Adrenal gland (tissue), 5 donors: ENCODE data around the gene ANGPT4.

Source experiments
- CTCF ChIP-seq, 6 experiments: fragments of 450-650 bp in 4 of 6; fragments of 200-600 bp in 2 of 6; sonication (generic) in 1 of 6; IDR thresholded peaks; 1 replicate in 5 of 6; 2 replicates in 1 of 6; pipeline versions ENCODE4 v1.5.1 to v1.8.0; 2016 to 2021; ENCODE audit warnings: antibody characterized with exemption in 6 of 6, mild to moderate bottlenecking in 2 of 6, moderate library complexity in 1 of 6
- POLR2A ChIP-seq, 2 donors: fragments of 450-650 bp; IDR thresholded peaks; one replicate each; pipeline ENCODE4 v1.6.1; 2017; ENCODE audit warnings: antibody characterized with exemption in 2 of 2, mild to moderate bottlenecking in 2 of 2, moderate library complexity in 1 of 2
- donor health status: DM: no; HTN: no; CAD: no.

- TF ChIP-seq CTCF (IDR thresholded peaks at IDR 0.05) (no peak), POLR2A (IDR thresholded peaks at IDR 0.05) (no peak)
Observed at GRCh38 chr20:870758-871157, 45.4 kb downstream of the ANGPT4 start.
